WTC11 (cell line): ENCODE results near the gene MRO. TPM values are rescaled to one million over a fixed set of nuclear protein-coding genes. Genes with fewer than 3 reads are reported as not detected.

Experiments
- ATAC-seq: fragments of 200-7000 bp; cut with Tn5 transposase; 2 replicates; pipeline ENCODE4 v1.10.0; 2021; ENCODE audit warnings: mild to moderate bottlenecking, moderate library complexity
- CTCF ChIA-PET: fragments of 300-600 bp; sonication (Branson Sonifier 250); formaldehyde crosslinking; loops from one replicate; lab custom pipeline; 2021; ENCODE audit warnings: antibody characterized with exemption; lab: Charles Lee
- POLR2A ChIA-PET: fragments of 350-600 bp; sonication (Branson Sonifier 250); formaldehyde crosslinking; loops from one replicate; lab custom pipeline; 2021; ENCODE audit warnings: antibody characterized with exemption; lab: Charles Lee
- DNase-seq: peaks from one replicate; pipeline ENCODE4 v3.0.0; 2021; ENCODE audit warnings: low spot score
- H3K27ac Mint-ChIP-seq: 2 replicates; pipeline ENCODE4 v1.8.0; 2021; ENCODE audit warnings: mixed read lengths
- H3K27me3 Mint-ChIP-seq: 2 replicates; pipeline ENCODE4 v1.8.0; 2021; ENCODE audit warnings: low read depth, mild to moderate bottlenecking, moderate library complexity, mixed read lengths
- H3K36me3 Mint-ChIP-seq: 2 replicates; pipeline ENCODE4 v1.8.0; 2021; ENCODE audit warnings: mixed read lengths
- H3K4me1 Mint-ChIP-seq: 2 replicates; pipeline ENCODE4 v1.8.0; 2022; ENCODE audit warnings: mixed read lengths
- H3K4me3 Mint-ChIP-seq: 2 replicates; pipeline ENCODE4 v1.8.0; 2021; ENCODE audit warnings: mild to moderate bottlenecking, moderate library complexity, mixed read lengths
- H3K9me3 Mint-ChIP-seq: 2 replicates; pipeline ENCODE4 v1.8.0; 2021; ENCODE audit warnings: mixed read lengths
- ATF2 ChIP-seq: sonication (generic); formaldehyde crosslinking; IDR thresholded peaks from 2 replicates; pipeline ENCODE4 v1.8.1; 2022; ENCODE audit warnings: low read depth, missing genetic modification reagents, borderline replicate concordance
- CBFB ChIP-seq: sonication (generic); formaldehyde crosslinking; IDR thresholded peaks from 2 replicates; pipeline ENCODE4 v1.8.1; 2022; ENCODE audit warnings: mild to moderate bottlenecking, low read depth, missing genetic modification reagents
- CREB1 ChIP-seq: sonication (generic); formaldehyde crosslinking; IDR thresholded peaks from 2 replicates; pipeline ENCODE4 v1.8.0; 2023; ENCODE audit warnings: mild to moderate bottlenecking, missing genetic modification reagents
- E2F4 ChIP-seq: sonication (generic); formaldehyde crosslinking; IDR thresholded peaks from 2 replicates; pipeline ENCODE4 v1.8.1; 2022; ENCODE audit warnings: low read depth, mild to moderate bottlenecking, moderate library complexity, missing genetic modification reagents, borderline replicate concordance
- EMX1 ChIP-seq: fragments of 250-450 bp; sonication (Bioruptor Pico); IDR thresholded peaks from 2 replicates; pipeline ENCODE4 v1.8.0; 2021; ENCODE audit warnings: mild to moderate bottlenecking
- ETV6 ChIP-seq: sonication (generic); formaldehyde crosslinking; IDR thresholded peaks from 2 replicates; pipeline ENCODE4 v1.8.1; 2022; ENCODE audit warnings: mild to moderate bottlenecking, missing genetic modification reagents
- FOXJ3 ChIP-seq: sonication (generic); formaldehyde crosslinking; IDR thresholded peaks from 2 replicates; pipeline ENCODE4 v1.9.0; 2021; ENCODE audit warnings: missing genetic modification reagents, mild to moderate bottlenecking, borderline replicate concordance
- FOXP1 ChIP-seq: sonication (generic); formaldehyde crosslinking; IDR thresholded peaks from 2 replicates; pipeline ENCODE4 v1.8.0; 2022; ENCODE audit warnings: missing genetic modification reagents, mild to moderate bottlenecking, moderate library complexity, borderline replicate concordance
- KAT7 ChIP-seq: sonication (generic); formaldehyde crosslinking; IDR thresholded peaks from 2 replicates; pipeline ENCODE4 v1.8.1; 2023; ENCODE audit warnings: missing genetic modification reagents, mild to moderate bottlenecking, borderline replicate concordance
- MAX ChIP-seq: sonication (generic); formaldehyde crosslinking; IDR thresholded peaks from 2 replicates; pipeline ENCODE4 v1.8.0; 2022; ENCODE audit warnings: mild to moderate bottlenecking, missing genetic modification reagents
- NFE2L1 ChIP-seq: sonication (generic); formaldehyde crosslinking; IDR thresholded peaks from 2 replicates; pipeline ENCODE4 v1.8.1; 2023; ENCODE audit warnings: missing genetic modification reagents
- NFYB ChIP-seq: sonication (generic); formaldehyde crosslinking; conservative IDR thresholded peaks from 2 replicates; pipeline ENCODE4 v1.8.0; 2022; ENCODE audit warnings: low read depth, missing genetic modification reagents
- NR1H2 ChIP-seq: sonication (generic); formaldehyde crosslinking; IDR thresholded peaks from 2 replicates; pipeline ENCODE4 v1.9.0; 2021; ENCODE audit warnings: mild to moderate bottlenecking, moderate library complexity, missing genetic modification reagents
- ZBTB21 ChIP-seq: sonication (generic); formaldehyde crosslinking; IDR thresholded peaks from 2 replicates; pipeline ENCODE4 v1.8.1; 2023; ENCODE audit warnings: mild to moderate bottlenecking, missing genetic modification reagents, borderline replicate concordance
- ZNF121 ChIP-seq: sonication (generic); formaldehyde crosslinking; IDR thresholded peaks from 2 replicates; pipeline ENCODE4 v1.8.0; 2023; ENCODE audit warnings: missing genetic modification reagents
- ZNF281 ChIP-seq: sonication (generic); formaldehyde crosslinking; IDR thresholded peaks from 2 replicates; pipeline ENCODE4 v1.8.0; 2023; ENCODE audit warnings: mild to moderate bottlenecking, missing genetic modification reagents
- ZNF396 ChIP-seq: fragments of 250-450 bp; sonication (Bioruptor Pico); IDR thresholded peaks from 2 replicates; pipeline ENCODE4 v1.8.0; 2021; ENCODE audit warnings: mild to moderate bottlenecking, moderate library complexity, borderline replicate concordance
- ZNF416 ChIP-seq: fragments of 250-450 bp; sonication (Bioruptor Pico); IDR thresholded peaks from 2 replicates; pipeline ENCODE4 v1.9.0; 2021; ENCODE audit warnings: mild to moderate bottlenecking, inconsistent platforms
- total RNA-seq: library from RNA; stranded (reverse); gene quantifications from 3 replicates; pipeline ENCODE4 v1.2.3, GENCODE V29; 2021
- TF ChIP-seq, protein P1 (sequence below): sonication (generic); formaldehyde crosslinking; IDR thresholded peaks from 2 replicates; pipeline ENCODE4 v1.8.0; 2022; ENCODE audit warnings: mild to moderate bottlenecking, missing genetic modification reagents

Gene MRO
- total RNA-seq, 1 experiment from 2014 or later, result 2.1 TPM

- H3K27me3 Mint-ChIP-seq, result no peaks in the 10 kb centered on the region
- no peak overlapping the region for H3K4me3 Mint-ChIP-seq
- ChIA-PET CTCF (interaction anchor here (0.6 kb wide), 1 partner anchor 29 kb away, joined by 3 read pairs; no protein-coding TSS in a partner anchor), POLR2A (interaction anchor here (0.7 kb wide), 1 partner anchor 10 kb away, joined by 5 read pairs; no protein-coding TSS in a partner anchor)
- no peak for ATAC-seq
- peaks cover 8% of the 10 kb centered on the region for H3K4me1 Mint-ChIP-seq
- H3K9me3 Mint-ChIP-seq, result peaks cover 8% of the 10 kb centered on the region
- no peak overlapping the region for H3K27ac Mint-ChIP-seq
- TF ChIP-seq ZBTB21 (CRISPR knock-in tag), result no peak
- no peak for TF ChIP-seq MAX (CRISPR knock-in tag)
- no peak for TF ChIP-seq ZNF396 (CRISPR knock-in tag)
- no peak for TF ChIP-seq EMX1 (CRISPR knock-in tag)
- no peak for TF ChIP-seq FOXJ3 (CRISPR knock-in tag)
- no peak for TF ChIP-seq ZNF281 (CRISPR knock-in tag)
- no peak for TF ChIP-seq CBFB (CRISPR knock-in tag)
- TF ChIP-seq ETV6, result no peak
- DNase-seq, result no peak
- no peaks in the 10 kb centered on the region; the same call in 1 of the 2 replicates for H3K36me3 Mint-ChIP-seq
These were observed 30.7 kb upstream of the MRO start for GRCh38 chr18:50850307-50851065.

GRCh38 chr18:50849419-50849821 is 29.6 kb upstream of the MRO start:
- ATAC-seq (no peak), DNase-seq (no peak)
- CTCF ChIA-PET, result no interaction called here
- Mint-ChIP-seq H3K27me3 (no peaks in the 10 kb centered on the region), H3K4me3 (no peak overlapping the region), H3K4me1 (peaks cover 6% of the 10 kb centered on the region), H3K9me3 (peaks cover 7% of the 10 kb centered on the region), H3K36me3 (no peaks in the 10 kb centered on the region; the same call in 1 of the 2 replicates), H3K27ac (no peak overlapping the region)
- TF ChIP-seq ATF2, result no peak
- TF ChIP-seq, protein P1, sequence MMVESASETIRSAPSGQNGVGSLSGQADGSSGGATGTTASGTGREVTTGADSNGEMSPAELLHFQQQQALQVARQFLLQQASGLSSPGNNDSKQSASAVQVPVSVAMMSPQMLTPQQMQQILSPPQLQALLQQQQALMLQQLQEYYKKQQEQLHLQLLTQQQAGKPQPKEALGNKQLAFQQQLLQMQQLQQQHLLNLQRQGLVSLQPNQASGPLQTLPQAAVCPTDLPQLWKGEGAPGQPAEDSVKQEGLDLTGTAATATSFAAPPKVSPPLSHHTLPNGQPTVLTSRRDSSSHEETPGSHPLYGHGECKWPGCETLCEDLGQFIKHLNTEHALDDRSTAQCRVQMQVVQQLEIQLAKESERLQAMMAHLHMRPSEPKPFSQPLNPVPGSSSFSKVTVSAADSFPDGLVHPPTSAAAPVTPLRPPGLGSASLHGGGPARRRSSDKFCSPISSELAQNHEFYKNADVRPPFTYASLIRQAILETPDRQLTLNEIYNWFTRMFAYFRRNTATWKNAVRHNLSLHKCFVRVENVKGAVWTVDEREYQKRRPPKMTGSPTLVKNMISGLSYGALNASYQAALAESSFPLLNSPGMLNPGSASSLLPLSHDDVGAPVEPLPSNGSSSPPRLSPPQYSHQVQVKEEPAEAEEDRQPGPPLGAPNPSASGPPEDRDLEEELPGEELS (CRISPR knock-in tag), result no peak
- no peak for TF ChIP-seq ZNF416 (CRISPR knock-in tag)
- no peak for TF ChIP-seq FOXP1 (CRISPR knock-in tag)
- no peak for TF ChIP-seq KAT7 (CRISPR knock-in tag)
- TF ChIP-seq NFE2L1 (CRISPR knock-in tag), result no peak
- TF ChIP-seq ZNF396 (CRISPR knock-in tag), result no peak
- TF ChIP-seq ZNF121 (CRISPR knock-in tag), result no peak
- TF ChIP-seq E2F4 (CRISPR knock-in tag), result no peak
- TF ChIP-seq NFYB (CRISPR knock-in tag), result no peak
- TF ChIP-seq NR1H2 (CRISPR knock-in tag), result no peak
- TF ChIP-seq CREB1 (CRISPR knock-in tag), result no peak
- POLR2A ChIA-PET, result no interaction called here
